GM20431 (cell line): ENCODE results near the gene CBLB.
"Not testable (repeated sequence)": the region's sequence is repeated elsewhere in the genome, so short reads cannot be mapped to it uniquely, and the experiment has no call there.

Experiments used
- in situ Hi-C: fragments of 300-500 bp; cut with MseI, MboI; formaldehyde crosslinking; loops from one replicate; pipeline ENCODE4 v1.15.0; 2020; ENCODE audit warnings: low sequenced_read_pairs; ENCODE audit not compliant: unreplicated experiment

Gene CBLB

DNA sequence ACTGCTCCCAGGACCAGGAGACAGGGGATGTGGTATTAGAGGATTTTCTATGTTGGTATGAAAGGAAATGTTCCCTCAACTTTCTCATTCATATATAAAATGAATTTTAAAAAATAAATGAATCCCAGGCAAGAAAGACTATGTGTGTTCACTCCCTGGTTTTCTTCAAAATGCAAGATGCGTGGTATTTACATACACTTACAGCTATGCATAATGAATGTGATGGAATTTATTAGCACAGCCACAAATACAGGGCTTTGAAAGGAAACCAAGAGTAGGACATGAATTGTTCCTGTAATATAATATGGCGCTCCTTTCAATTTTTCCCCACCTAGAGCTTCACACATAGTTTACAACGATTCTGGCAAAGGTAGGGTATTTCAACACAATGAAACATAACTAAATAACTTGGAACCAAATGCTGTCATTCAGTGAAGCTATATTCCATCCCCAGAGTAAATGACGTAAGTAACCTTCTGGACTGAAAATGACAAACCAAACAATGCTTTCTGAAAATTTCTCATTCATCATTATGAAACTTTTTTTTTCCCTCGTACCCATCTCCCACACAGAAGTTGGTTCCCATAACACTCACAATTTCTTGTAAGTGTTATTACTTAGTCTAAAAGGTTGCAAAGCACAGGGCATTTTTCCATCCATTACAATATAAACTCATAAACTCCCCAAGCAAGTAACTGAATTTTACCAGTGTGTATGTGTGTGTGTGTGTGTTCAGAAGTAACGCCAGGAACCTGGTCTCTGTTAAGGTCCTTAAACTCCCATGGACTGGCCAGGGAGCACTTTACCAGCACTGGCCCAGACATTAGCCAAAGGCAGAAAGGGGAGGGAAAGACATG lies 41.8 kb downstream of the CBLB start:
- in situ Hi-C loops = no loop called here

DNA sequence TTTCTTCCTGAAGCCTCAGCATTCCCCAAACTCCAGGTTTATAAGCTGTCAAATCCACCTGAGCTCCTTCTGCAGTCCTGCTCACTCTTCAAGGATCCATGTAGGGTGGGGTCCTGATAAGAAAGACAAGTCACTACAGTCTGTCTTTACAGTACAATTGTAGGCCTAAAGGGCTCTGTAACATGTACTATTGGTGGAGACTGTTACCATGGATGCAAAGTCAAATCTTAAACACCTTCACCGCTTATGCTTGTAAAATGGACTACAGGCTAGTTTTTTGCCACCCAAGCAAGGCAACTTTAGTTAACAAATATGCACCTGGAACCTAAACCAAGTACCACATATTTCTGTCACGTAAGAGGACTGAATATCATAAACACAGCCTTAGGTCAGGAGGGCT lies 44.7 kb downstream of the CBLB start:
- in situ Hi-C loops = no loop called here

DNA sequence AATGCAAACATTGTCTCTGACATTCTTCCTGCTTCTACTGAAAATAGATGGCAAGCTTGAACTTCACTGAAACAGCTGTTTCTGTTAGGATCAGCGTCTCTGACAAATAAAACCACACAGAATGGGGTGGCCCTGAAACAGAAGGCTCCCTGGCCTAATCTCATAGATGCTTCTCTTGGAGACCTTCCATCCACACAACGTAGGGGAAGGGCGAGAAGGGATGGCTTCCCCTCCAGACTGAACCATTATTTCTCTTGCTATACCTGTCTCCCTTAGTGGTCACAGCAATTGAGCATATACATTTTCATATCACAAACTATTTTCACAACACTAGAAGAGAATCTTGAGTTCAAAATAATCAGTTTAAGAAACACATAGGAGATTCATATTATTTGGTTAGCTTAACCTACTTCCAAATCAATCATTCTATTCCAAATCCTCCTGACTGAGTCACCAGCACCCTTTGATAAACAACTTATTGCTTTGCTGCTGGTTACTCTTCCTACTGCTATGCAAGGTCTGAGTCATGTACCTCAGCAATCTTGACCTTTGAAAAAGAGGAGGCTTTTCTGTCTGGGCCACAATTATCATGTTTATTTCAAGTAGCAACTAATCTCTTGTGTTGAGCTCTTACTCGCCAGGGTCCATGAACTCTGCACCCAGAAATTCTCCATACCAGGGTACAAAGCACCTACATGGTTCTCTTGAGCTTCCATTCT lies 45.5 kb downstream of the CBLB start:
- in situ Hi-C loops = no loop called here

DNA sequence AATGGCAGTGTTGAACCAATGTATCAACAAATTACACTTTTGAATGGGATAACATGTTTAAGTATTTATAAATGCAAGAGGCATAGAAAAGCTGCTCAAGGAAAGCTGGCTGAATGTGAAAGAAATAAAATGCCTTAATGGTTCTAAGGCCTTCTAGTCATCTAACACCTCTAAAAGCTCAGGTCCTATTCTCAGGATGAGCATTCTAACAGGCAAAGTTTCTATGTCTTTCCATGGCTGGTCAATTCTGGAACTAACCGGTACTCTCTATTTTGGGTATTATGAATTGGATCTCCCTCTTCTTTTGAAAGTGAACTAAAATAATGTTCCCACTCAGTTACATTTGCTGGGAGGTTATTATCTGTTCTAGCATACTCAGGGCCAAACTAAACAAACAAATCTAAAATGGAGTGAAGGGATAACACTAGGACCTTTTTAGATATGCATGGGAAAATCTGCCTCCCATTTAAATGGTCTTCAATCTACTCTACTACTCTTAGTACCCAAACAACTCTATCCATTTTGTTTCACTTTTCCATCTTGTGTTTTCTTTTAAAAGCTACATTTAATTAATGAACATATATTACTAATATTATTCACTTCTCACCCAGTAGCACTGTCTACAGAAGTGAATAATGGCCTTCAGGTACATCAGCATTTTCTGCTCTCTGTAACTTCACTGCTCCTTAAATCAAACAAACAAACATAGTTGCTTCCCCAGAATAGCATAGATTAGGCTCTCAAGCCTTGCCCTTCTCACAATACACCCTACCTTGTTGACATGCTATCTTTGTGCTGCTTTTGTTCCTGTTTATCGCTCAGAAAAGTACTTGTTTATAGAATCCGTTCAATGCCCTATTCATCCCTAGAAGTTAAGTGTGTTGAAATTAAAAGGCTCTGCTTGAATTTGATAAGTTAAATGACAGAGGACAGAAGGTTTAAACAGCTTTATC lies 46.4 kb downstream of the CBLB start:
- in situ Hi-C loops = no loop called here

DNA sequence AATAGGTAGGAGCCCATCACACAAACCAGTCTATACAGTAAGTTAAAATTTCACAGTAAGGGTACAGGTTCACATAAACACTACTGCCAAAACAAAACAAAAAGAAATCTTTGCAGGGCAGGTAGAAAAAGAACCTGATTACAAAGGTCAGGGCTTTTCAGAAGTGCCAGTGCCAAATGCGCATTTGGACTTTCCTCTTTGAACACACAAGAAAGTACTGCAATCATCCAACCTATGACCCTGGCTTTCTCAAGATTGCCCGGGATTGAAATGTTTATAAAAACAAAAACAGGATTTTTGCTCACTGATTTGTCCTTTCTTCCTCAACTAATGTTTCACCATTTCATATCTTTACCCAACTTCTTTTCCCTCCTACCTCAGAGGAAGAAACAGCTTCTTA lies 47.4 kb downstream of the CBLB start:
- in situ Hi-C loops = no loop called here

DNA sequence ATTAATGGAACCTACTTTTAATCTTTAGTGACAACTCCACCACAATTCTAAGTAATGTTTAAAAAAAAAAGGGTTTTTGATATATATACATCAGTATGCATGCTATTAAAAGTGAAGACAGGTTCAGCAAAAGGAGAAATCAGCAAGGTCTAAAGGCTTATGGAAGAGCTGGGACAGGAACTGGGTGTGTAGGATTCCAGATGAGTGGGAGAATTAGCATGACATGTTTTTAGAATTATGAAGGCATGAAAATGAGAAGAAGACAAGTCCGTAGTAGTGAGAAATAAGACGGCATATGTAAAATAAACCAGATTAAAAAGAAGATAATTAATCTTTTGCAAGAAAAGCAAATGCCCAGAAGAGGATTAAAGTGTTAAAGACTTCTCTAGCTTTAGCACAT lies 52.0 kb downstream of the CBLB start:
- in situ Hi-C loops = no loop called here

DNA sequence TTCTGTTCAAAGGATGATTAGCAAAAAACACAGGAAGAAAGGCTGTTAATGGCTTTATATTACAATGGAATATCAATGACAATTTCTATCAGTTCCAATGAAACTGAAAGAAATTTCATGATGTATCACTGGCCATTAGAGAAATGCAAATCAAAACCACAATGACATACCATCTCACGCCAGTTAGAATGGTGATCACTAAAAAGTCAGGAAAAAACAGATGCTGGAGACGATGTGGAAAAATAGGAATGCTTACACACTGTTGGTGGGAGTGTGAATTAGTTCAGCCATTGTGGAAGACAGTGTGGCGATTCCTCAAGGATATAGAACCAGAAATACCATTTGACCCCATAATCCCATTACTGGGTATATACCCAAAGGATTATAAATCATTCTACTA lies 53.5 kb downstream of the CBLB start:
- in situ Hi-C loops = not testable (repeated sequence)

DNA sequence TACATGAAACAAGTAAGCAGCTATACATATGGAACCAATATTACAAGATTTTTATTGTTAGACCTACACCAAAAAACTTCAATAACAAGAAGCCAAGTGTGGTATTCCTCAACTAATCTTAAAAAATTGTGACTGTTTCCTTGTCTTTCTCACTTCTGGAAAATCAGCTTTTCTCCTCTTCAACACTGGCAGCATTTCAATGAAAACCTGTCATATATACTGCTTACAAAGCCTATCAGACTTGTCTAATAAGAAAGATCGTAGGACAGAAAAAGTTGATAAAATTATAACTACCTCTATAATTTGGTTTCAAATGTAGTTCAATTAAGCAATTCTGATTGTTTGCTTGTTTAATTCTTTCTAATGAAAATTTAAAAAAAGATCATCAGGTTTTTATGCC lies 55.1 kb downstream of the CBLB start:
- in situ Hi-C loops = no loop called here

DNA sequence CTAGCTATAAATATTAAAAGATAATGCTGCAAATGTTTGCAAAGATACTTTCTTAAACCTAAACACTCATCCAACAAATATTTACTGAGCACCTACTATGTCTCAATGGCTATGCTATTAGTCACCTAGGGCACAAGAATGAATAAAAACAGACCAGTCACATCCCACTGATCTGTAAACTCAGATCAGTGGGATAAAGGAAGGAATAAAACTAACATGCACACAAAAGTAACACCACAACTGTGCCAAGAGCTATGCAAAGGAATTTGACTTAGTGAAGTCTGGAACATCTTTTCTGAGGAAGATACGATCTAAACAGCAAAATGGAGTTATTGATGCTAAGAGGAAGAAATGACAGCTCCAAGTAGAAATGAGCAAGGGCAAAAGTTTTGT lies 56.6 kb downstream of the CBLB start:
- in situ Hi-C loops = no loop called here

DNA sequence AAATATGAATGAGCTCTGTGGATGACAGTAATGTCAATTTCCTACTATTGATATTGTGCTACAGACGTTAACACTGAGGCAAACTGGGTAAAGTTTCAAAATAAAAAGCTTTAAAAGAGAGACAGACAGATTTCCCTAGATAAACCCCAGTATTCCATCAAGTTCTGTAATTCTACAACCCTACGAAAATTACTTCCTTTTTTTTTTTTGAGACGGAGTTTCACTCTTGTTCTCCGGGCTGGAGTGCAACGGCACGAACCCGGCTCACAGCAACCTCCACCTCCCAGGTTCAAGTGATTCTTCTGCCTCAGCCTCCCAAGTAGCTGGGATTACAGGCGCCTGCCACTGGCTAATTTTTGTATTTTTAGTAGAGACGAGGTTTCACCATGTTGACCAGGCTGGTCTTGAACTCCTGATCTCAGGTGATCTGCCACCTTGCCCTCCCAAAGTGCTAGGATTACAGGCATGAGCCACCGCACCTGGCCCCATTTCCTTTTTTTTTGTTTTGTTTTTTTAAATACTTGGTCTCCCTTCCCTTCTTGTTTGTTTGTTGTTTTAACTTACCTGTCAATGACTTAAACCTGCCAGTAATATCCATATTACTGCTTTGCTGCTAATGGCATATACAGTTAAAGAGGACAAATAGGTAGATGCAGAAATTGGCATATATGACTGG lies 57.2 kb downstream of the CBLB start:
- in situ Hi-C loops = no loop called here

DNA sequence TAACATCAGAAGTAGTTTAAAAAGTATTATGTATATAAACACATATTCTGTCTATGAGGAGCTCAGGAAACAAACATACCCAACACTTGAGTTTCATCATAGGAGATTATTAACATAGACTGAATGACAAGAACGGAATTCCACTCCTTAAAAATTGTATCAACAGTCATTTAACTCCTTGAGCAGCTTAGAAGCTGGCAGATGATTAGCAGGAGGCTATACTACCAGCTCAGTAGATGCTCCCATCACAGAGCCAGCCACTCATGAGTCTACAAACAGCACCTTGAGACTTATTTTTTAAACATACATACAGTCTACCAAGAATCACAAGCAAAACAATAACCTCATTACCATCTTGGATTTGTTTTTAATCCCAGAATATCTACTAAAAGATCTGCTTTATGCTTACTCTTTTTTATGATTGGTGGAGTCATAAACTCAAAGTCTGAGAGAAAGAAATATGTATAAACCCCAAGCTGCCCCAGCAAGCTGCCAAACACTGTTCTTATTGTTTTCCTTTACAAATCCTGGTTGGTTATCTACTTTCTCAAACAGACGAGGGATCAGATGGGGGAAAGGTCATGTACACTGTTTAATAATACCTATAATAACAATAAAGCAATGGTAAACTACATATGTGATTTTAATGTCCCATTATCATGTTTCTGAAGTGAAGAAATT lies 59.5 kb downstream of the CBLB start:
- in situ Hi-C loops = no loop called here

DNA sequence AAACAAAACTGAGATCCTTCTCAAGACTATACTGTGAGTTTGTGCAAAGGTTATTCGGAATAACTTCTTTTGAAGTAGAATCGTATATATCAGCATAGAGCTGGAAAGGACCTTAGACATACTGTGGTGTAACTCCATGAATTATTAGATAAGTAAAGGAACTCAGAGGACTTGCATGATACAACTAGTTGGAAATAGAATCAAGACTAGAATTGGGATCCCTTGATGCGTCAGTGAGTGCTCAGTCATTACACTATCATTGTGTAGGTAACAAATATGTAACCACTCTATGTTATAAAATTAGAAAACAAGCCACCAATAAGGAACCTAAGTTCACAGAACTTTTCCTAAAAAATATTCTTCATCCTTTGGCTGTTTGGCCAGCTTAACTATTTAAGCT lies 61.1 kb downstream of the CBLB start:
- in situ Hi-C loops = no loop called here

DNA sequence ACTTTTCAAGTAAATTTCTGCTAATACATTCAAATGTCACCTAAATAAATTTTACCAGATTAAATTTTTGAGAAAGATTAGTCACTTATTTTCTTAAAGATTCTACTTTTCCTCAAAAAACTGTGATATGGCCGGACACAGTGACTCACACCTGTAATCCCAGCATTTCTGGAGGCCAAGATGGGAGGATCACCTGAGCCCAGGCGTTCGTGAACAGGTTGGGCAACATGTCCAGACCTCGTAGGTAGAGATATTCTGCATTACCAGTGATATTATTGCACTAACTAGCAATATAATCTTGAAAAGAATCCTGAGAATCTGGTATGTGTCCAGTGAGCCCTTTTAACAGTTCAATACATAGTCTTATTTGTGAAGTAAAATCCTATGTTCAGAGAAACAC lies 61.7 kb downstream of the CBLB start:
- in situ Hi-C loops = no loop called here

DNA sequence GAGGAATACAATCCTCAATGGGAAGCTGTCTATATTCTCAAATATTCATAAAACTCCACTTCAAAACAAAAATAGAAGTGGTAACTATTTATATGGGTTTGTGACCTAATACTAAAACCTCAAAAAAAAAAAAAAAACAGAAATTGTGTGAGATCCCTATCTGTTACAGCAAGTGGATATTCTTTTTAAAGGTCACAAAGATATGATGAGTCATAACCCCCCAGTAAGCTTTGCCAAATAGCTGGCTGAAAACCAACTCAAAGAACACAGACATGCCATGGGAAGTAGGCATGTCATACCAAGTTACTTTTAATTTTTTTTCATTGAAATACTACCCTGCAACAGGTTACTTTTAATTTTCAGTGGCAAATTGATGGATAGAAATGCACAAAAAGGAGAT lies 62.5 kb downstream of the CBLB start:
- in situ Hi-C loops = no loop called here

DNA sequence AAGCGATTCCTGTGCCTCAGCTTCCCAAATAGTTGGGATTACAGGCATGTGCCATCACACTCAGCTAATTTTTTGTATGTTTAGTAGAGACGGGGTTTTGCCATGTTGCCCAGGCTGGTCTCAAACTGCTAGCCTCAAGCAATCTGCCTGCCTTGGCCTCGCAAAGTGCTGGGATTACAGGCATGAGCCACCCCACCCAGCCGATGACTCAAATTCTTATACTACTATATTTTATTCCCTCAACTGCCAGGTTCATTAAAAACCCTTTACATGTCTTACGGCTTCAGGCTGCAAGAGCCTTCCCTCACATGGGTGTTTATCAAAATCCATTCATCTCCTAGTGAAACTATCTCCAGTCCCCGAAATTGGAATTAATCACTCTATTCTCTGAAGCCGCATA lies 63.4 kb downstream of the CBLB start:
- in situ Hi-C loops = no loop called here

DNA sequence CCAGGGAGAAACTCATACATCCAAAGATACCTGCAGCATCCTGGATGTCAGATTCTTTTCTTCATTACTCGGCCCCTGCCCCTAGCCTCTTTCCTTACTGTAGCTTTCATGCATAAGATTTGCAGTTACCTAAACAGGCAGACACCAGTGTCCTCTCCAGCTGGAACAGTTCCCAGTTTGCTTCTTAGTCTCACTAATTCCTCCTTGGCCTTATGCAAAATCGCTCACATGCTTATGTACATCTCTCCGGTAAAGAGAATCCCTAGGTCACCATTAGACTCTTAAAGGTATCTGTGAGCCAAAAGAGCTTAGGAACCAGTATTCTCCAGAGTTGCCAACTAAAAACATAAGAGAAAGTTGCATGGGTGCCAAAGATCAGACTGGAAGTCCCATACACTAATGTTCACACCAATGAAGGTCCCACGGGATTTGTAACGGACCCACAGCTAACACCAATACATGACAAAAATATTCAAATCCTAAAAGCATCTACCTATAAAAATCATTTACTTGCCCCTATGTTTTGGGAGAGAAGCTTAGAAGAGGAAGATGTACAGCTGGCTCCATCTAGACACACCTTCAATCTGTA lies 66.6 kb downstream of the CBLB start:
- in situ Hi-C loops = no loop called here

DNA sequence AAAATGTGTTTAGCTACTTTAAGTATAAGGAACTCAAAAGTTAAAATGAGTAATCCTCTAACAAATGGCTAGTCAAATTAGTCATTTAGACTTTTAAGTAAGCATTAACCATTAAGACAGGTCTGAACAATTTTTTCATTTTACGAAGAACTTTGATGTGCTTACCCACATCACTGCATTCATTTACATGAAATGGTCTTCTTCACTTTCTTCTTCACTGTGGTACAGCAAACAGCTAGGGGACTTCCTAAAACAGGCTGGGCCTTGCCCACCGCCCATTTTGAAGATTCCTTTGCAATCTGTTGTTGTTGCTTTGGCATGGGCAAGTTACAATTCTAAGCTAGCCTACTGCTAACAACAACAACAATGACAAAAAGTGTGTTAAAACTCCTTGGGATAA lies 67.4 kb downstream of the CBLB start:
- in situ Hi-C loops = no loop called here

DNA sequence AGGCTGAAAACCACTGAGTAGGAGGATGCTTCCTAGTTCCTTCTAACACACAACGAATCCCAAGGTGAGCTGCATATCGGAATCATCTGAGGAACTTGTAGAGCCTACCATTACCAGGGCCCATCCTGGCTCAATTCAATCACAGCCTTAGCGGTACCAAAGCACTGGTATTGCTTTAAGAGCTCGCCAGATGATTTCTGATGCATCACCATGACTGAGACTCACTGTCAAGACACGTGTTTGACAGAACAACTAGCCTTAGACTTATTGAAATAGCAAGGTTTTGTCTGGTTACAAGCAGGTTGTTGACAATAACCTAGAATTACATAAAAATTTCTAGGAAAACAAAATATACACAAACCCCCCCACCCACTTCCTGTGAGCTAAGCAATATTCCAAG lies 68.5 kb downstream of the CBLB start:
- in situ Hi-C loops = no loop called here

DNA sequence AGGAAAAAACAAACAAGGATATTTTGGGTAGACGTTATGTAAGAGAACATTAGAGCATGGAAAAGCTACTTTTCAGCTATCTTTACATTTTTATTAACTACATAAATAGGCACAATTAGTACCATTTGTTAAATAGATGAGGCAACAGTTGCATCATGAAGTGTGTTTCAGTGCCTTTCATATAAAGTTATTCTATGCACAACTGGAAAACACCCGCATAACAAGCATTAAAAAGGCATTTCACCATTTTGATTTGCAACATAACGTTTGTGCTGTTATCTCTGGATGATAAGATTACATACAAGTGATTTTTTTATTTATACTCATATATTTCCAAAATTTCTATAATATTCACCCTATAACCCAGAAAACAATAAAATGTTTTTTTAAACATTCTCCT lies 69.5 kb downstream of the CBLB start:
- in situ Hi-C loops = no loop called here
